ENCODE data around the gene EHMT1.

- no peak for TF ChIP-seq CTCF (IDR thresholded peaks at IDR 0.05; ENCODE audit: insufficient read depth, low read length)
- no peak for TF ChIP-seq REST (IDR thresholded peaks at IDR 0.05; ENCODE audit: insufficient replicate concordance, low read depth)
- no peak for TF ChIP-seq POLR2AphosphoS5 (IDR thresholded peaks at IDR 0.05; ENCODE audit: low read depth)
- TF ChIP-seq GABPA (IDR thresholded peaks at IDR 0.05; ENCODE audit: low read depth) = no peak
Measured at GRCh38 chr9:137685035-137685740, 66.4 kb downstream of the EHMT1 start.
